OCI-LY1 (cell line): ENCODE data around the gene NT5C2.

ENCODE experiments used
- EZH2 ChIP-seq: fragments of 200-600 bp; sonication (generic), shearing (Covaris generic); IDR thresholded peaks from 2 replicates; pipeline ENCODE4 v1.8.0; 2017; ENCODE audit warnings: borderline replicate concordance, mixed run types, mild to moderate bottlenecking, antibody characterized with exemption, low read length, moderate library complexity, mixed read lengths
- TF ChIP-seq, protein P1 (sequence below): fragments of 200-600 bp; sonication (generic), shearing (Covaris generic); IDR thresholded peaks from 2 replicates; pipeline ENCODE4 v1.5.1; 2017; ENCODE audit warnings: mild to moderate bottlenecking, antibody characterized with exemption, low read length, moderate library complexity, mixed read lengths

DNA sequence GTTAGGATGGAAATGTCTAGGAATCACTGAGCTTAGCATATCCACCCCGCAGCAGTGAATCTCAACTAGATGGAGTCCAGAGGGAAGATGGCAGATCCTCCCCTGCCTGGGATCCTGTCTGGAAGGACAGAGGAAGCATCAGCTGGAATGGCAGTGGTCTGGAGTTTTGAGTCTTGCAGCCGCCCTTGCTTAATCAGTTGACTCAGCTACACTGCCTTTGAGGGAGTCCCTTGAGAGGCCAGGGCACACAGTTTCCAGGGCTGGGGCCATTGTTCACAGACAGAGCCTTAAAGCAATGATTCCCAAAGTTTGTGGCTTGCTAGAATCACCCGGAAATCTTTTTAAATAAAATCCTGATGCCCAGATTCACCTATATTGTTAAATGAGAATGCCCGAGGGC, 128.1 kb downstream of the NT5C2 start:
- no peak for TF ChIP-seq EZH2
- TF ChIP-seq, protein P1, sequence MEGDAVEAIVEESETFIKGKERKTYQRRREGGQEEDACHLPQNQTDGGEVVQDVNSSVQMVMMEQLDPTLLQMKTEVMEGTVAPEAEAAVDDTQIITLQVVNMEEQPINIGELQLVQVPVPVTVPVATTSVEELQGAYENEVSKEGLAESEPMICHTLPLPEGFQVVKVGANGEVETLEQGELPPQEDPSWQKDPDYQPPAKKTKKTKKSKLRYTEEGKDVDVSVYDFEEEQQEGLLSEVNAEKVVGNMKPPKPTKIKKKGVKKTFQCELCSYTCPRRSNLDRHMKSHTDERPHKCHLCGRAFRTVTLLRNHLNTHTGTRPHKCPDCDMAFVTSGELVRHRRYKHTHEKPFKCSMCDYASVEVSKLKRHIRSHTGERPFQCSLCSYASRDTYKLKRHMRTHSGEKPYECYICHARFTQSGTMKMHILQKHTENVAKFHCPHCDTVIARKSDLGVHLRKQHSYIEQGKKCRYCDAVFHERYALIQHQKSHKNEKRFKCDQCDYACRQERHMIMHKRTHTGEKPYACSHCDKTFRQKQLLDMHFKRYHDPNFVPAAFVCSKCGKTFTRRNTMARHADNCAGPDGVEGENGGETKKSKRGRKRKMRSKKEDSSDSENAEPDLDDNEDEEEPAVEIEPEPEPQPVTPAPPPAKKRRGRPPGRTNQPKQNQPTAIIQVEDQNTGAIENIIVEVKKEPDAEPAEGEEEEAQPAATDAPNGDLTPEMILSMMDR, result no peak
